Keratinocyte (primary cell): ENCODE data around the gene ZFP36L1. TPM values are rescaled to one million over a fixed set of nuclear protein-coding genes. Genes with fewer than 3 reads are reported as not detected.

Source experiments
- DNase-seq: peaks from one replicate; pipeline ENCODE4 v3.0.0-alpha.2; 2011; ENCODE audit warnings: low read depth, missing footprints, low spot score
- FAIRE-seq: peaks from 2 replicates; lab custom pipeline; 2011; peaks lifted over from hg19 to GRCh38; lab: Jason Lieb, UNC
- H2AFZ ChIP-seq: 2 replicates; pipeline ENCODE4 v1.6.0; 2012; ENCODE audit warnings: low read length, control low read depth, inconsistent platforms; ENCODE audit not compliant: control insufficient read depth
- H3K27ac ChIP-seq: 2 replicates; pipeline ENCODE4 v1.5.1; 2011; ENCODE audit warnings: low read length; ENCODE audit not compliant: control insufficient read depth, insufficient read depth
- H3K27me3 ChIP-seq: 3 replicates; pipeline ENCODE4 v1.6.0; 2011; ENCODE audit warnings: low read length; ENCODE audit not compliant: control insufficient read depth, insufficient read depth; ENCODE audit errors: extremely low read depth
- H3K36me3 ChIP-seq, 2 experiments: 2 replicates in 1 of 2; 3 replicates in 1 of 2; pipeline ENCODE4 v1.5.1; 2011; ENCODE audit warnings: low read length in 2 of 2, mild to moderate bottlenecking in 1 of 2; ENCODE audit not compliant: control insufficient read depth in 2 of 2, insufficient read depth in 2 of 2; ENCODE audit errors: extremely low read depth in 1 of 2
- H3K4me1 ChIP-seq: 3 replicates; pipeline ENCODE4 v1.5.1; 2011; ENCODE audit warnings: low read length; ENCODE audit not compliant: control insufficient read depth, insufficient read depth; ENCODE audit errors: extremely low read depth
- H3K4me2 ChIP-seq: 3 replicates; pipeline ENCODE4 v1.6.0; 2011; ENCODE audit warnings: low read depth, low read length; ENCODE audit not compliant: control insufficient read depth, insufficient read depth; ENCODE audit errors: extremely low read depth
- H3K4me3 ChIP-seq, 3 experiments: fragments of 200-600 bp in 1 of 3; sonication (generic) in 1 of 3; 2 replicates in 2 of 3; 3 replicates in 1 of 3; pipeline ENCODE4 v1.5.1; 2011 to 2016; ENCODE audit warnings: low read length in 3 of 3, mild to moderate bottlenecking in 3 of 3, control low read depth in 2 of 3, inconsistent platforms in 1 of 3, low read depth in 1 of 3, mixed read lengths in 1 of 3, mixed run types in 1 of 3, moderate library complexity in 1 of 3; ENCODE audit not compliant: control insufficient read depth in 2 of 3, insufficient read depth in 2 of 3; ENCODE audit errors: extremely low read depth in 1 of 3
- H3K79me2 ChIP-seq: 2 replicates; pipeline ENCODE4 v1.6.0; 2012; ENCODE audit warnings: low read length; ENCODE audit not compliant: control insufficient read depth, insufficient read depth
- H3K9ac ChIP-seq: 3 replicates; pipeline ENCODE4 v1.6.0; 2011; ENCODE audit warnings: low read length; ENCODE audit not compliant: control insufficient read depth, insufficient read depth; ENCODE audit errors: extremely low read depth
- H3K9me1 ChIP-seq: 3 replicates; pipeline ENCODE4 v1.6.0; 2011; ENCODE audit warnings: low read length; ENCODE audit not compliant: control insufficient read depth, insufficient read depth; ENCODE audit errors: extremely low read depth
- H3K9me3 ChIP-seq: 2 replicates; pipeline ENCODE4 v1.5.1; 2012; ENCODE audit warnings: low read depth, low read length; ENCODE audit not compliant: control insufficient read depth
- H4K20me1 ChIP-seq: 3 replicates; pipeline ENCODE4 v1.6.0; 2011; ENCODE audit warnings: low read length; ENCODE audit not compliant: control insufficient read depth, insufficient read depth; ENCODE audit errors: extremely low read depth
- CTCF ChIP-seq, 3 experiments: IDR thresholded peaks in 1 of 3; conservative IDR thresholded peaks in 1 of 3; optimal IDR thresholded peaks in 1 of 3; 2 replicates in 2 of 3; 3 replicates in 1 of 3; pipeline versions ENCODE3 to v1.5.1; 2011; ENCODE audit warnings: low read length in 3 of 3, mild to moderate bottlenecking in 3 of 3, moderate library complexity in 2 of 3, control low read depth in 1 of 3, inconsistent platforms in 1 of 3; ENCODE audit not compliant: insufficient read depth in 2 of 3; ENCODE audit errors: extremely low read depth in 1 of 3
- EZH2 ChIP-seq: IDR thresholded peaks from one replicate; pipeline ENCODE4 v1.6.1; 2012; ENCODE audit warnings: inconsistent platforms, mild to moderate bottlenecking, low read length, moderate library complexity
- dilution Hi-C: fragments of 300-500 bp; cut with MboI; formaldehyde crosslinking; loops from one replicate; pipeline ENCODE4 v1.7.0; 2020; ENCODE audit warnings: low sequenced_read_pairs; ENCODE audit not compliant: extremely low pct_ligation_motif_present
- polyA plus RNA-seq, 5 experiments: library from polyadenylated mRNA; depleted of rRNA in 3 of 5; stranded (reverse) in 3 of 5; stranded (forward) in 1 of 5; unstranded in 1 of 5; fragments of >200 nt; gene quantifications; 1 replicate in 1 of 5; 2 replicates in 3 of 5; 3 replicates in 1 of 5; pipeline versions ENCODE4 v1.2.1 to v1.2.3, GENCODE V29; 2011 to 2012; ENCODE audit warnings: missing spikeins in 2 of 5, low read depth in 1 of 5, low replicate concordance in 1 of 5

The ZFP36L1 gene
- polyA plus RNA-seq, 1 donor (not counting 4 experiments of a cell fraction or from before 2014, with no cell fraction given), result 85.2 TPM

DNA sequence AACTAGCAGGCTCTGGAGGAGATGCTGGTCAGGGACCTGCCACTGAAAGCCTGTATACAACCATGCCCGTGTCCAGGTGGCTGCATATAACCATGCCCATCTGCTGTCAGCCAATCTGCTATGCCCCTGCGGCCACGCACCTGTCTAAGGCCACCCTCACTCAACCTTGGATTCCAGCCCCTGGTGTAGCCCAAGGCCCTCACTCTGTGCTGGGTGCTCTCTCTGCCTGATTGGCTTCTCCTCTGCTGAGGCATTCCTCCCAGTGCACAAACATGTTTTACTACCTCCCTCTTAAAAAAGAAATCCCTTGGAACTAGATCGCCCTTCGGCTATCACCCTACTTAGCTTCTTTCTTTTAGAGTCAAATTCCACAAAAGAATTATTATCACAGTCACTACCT, 45.5 kb downstream of the ZFP36L1 start:
- H2AFZ ChIP-seq, result no peak overlapping the region
- H3K4me3 ChIP-seq, result no peak overlapping the region
- H3K4me1 ChIP-seq, result no peaks in the 10 kb centered on the region
- no peak for FAIRE-seq
- H3K9me1 ChIP-seq, result no peaks in the 10 kb centered on the region
- no peak overlapping the region for H3K27ac ChIP-seq
- H3K9me3 ChIP-seq, result no peaks in the 10 kb centered on the region
- no peaks in the 10 kb centered on the region for H4K20me1 ChIP-seq
- H3K9ac ChIP-seq, result no peak overlapping the region
- dilution Hi-C loops, result no loop called here
- no peak overlapping the region for H3K4me2 ChIP-seq
- H3K36me3 ChIP-seq, result no peaks in the 10 kb centered on the region
- H3K79me2 ChIP-seq, result no peaks in the 10 kb centered on the region
- H3K27me3 ChIP-seq, result no peaks in the 10 kb centered on the region
- no peak for TF ChIP-seq CTCF (optimal IDR thresholded peaks at IDR 0.05 in 1 of 3, IDR thresholded peaks at IDR 0.05 in 1 of 3, conservative IDR thresholded peaks at IDR 0.05 in 1 of 3; ENCODE audit: extremely low read depth in 1 of 3, insufficient read depth in 2 of 3, low read length in 3 of 3)
- TF ChIP-seq EZH2, result no peak
- DNase-seq, result no peak

DNA sequence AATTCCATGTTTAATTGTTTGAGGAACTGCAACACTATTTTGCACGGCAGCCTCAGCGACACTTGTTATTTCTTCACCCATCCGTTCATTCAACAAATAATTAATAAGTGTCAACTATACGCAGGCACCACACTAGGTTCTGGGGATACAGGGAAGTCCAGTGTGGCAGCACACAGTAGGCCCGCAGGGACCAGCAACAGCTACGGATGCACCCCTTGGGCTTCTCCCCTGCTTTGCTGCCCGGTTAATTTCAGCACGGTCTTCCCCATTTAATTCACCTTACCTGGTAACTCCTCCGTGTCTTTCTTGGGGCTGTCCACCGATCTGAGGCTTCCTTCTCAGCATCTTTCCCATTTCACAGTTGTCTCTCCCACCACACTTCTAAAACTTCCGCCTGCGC, 48.3 kb downstream of the ZFP36L1 start:
- Histone ChIP-seq H2AFZ (no peak overlapping the region), H4K20me1 (no peaks in the 10 kb centered on the region), H3K36me3 (no peaks in the 10 kb centered on the region), H3K79me2 (no peaks in the 10 kb centered on the region), H3K9ac (no peak overlapping the region), H3K9me1 (no peaks in the 10 kb centered on the region), H3K4me1 (no peaks in the 10 kb centered on the region), H3K4me3 (no peak overlapping the region), H3K9me3 (peaks cover 2% of the 10 kb centered on the region), H3K27me3 (no peaks in the 10 kb centered on the region), H3K27ac (no peak overlapping the region), H3K4me2 (no peak overlapping the region)
- dilution Hi-C loops, result no loop called here
- TF ChIP-seq EZH2 (no peak), CTCF (optimal IDR thresholded peaks at IDR 0.05 in 1 of 3, IDR thresholded peaks at IDR 0.05 in 1 of 3, conservative IDR thresholded peaks at IDR 0.05 in 1 of 3; ENCODE audit: extremely low read depth in 1 of 3, insufficient read depth in 2 of 3, low read length in 3 of 3) (no peak)
- FAIRE-seq, result no peak
- no peak for DNase-seq
